Nephron (organoid): ENCODE data around the gene AMOTL1.
A peak's percentile ranks its signal among the peaks of the same experiment; 100 is the strongest.

Experiments used
- H3K27ac Mint-ChIP-seq, 3 experiments: 2 replicates each; pipeline ENCODE4 v1.8.0; 2020; ENCODE audit warnings: mixed read lengths in 3 of 3, mild to moderate bottlenecking in 2 of 3, moderate library complexity in 1 of 3
- H3K27me3 Mint-ChIP-seq: 2 replicates; pipeline ENCODE4 v1.8.0; 2021; ENCODE audit warnings: low read depth, mild to moderate bottlenecking, moderate library complexity, mixed read lengths
- H3K36me3 Mint-ChIP-seq: 2 replicates; pipeline ENCODE4 v1.8.0; 2020; ENCODE audit warnings: low read depth, mixed read lengths
- H3K4me1 Mint-ChIP-seq: 2 replicates; pipeline ENCODE4 v1.8.0; 2020; ENCODE audit warnings: mixed read lengths
- H3K4me3 Mint-ChIP-seq, 3 experiments: 2 replicates each; pipeline ENCODE4 v1.8.0; 2020; ENCODE audit warnings: mild to moderate bottlenecking in 3 of 3, mixed read lengths in 3 of 3, moderate library complexity in 2 of 3
- H3K9me3 Mint-ChIP-seq: 2 replicates; pipeline ENCODE4 v1.8.0; 2020; ENCODE audit warnings: mixed read lengths
- CTCF ChIP-seq, 3 experiments: fragments of 200-600 bp; sonication (generic); IDR thresholded peaks; one replicate each; pipeline ENCODE4 v1.5.0; 2021; ENCODE audit warnings: antibody characterized with exemption in 3 of 3; ENCODE audit not compliant: unreplicated experiment in 3 of 3

Gene AMOTL1

GRCh38 chr11:94879006-94879405 lies 110.8 kb downstream of the AMOTL1 start:
- H3K27ac Mint-ChIP-seq = no peak overlapping the region
- no peaks in the 10 kb centered on the region for H3K9me3 Mint-ChIP-seq
- H3K4me3 Mint-ChIP-seq = no peak overlapping the region
- H3K27me3 Mint-ChIP-seq = no peaks in the 10 kb centered on the region
- no peak for TF ChIP-seq CTCF (IDR thresholded peaks at IDR 0.05; ENCODE audit: unreplicated experiment in 3 of 3)
- peaks cover 41% of the 10 kb centered on the region for H3K4me1 Mint-ChIP-seq
- peaks cover 61% of the 10 kb centered on the region for H3K36me3 Mint-ChIP-seq

GRCh38 chr11:94880216-94880615 lies 112.1 kb downstream of the AMOTL1 start:
- Mint-ChIP-seq H3K4me1 (peaks cover 32% of the 10 kb centered on the region), H3K4me3 (no peak overlapping the region), H3K36me3 (peaks cover 71% of the 10 kb centered on the region), H3K9me3 (no peaks in the 10 kb centered on the region), H3K27ac (no peak overlapping the region), H3K27me3 (no peaks in the 10 kb centered on the region)
- TF ChIP-seq CTCF (IDR thresholded peaks at IDR 0.05; ENCODE audit: unreplicated experiment in 3 of 3) = no peak

DNA sequence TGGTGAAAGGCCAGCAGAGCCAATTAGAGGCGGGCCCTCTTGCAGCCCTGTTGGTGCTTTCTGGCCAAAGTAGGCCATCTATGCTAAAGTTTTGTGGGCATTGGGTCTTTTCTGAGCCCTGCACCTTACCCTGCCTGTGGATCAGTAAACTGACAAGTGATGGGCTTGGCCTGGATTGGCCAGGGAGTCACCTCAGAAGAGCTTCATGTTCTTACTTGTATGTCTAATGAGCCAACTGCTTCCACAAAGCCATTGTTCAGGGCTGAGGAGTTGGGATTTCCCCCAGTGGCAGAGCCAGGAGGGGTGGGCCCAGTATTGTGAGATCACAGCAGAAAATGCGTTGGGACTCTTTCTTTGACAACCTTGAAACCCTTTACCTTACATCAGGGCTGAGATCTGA lies 114.8 kb downstream of the AMOTL1 start:
- Mint-ChIP-seq H3K27me3 (no peaks in the 10 kb centered on the region), H3K4me1 (peaks cover 6% of the 10 kb centered on the region), H3K4me3 (no peak overlapping the region), H3K9me3 (peaks cover 14% of the 10 kb centered on the region), H3K27ac (no peak overlapping the region), H3K36me3 (peaks cover 67% of the 10 kb centered on the region)
- no peak for TF ChIP-seq CTCF (IDR thresholded peaks at IDR 0.05; ENCODE audit: unreplicated experiment in 3 of 3)

- H3K27ac Mint-ChIP-seq = peak overlapping the region in 1 of 3 experiments; percentile 10
- no peak for TF ChIP-seq CTCF (IDR thresholded peaks at IDR 0.05; ENCODE audit: unreplicated experiment in 3 of 3)
- H3K36me3 Mint-ChIP-seq = peaks cover 72% of the 10 kb centered on the region
- peaks cover 5% of the 10 kb centered on the region for H3K4me1 Mint-ChIP-seq
- H3K9me3 Mint-ChIP-seq = peaks cover 23% of the 10 kb centered on the region
- no peak overlapping the region for H3K4me3 Mint-ChIP-seq
- no peaks in the 10 kb centered on the region for H3K27me3 Mint-ChIP-seq
These were observed 115.7 kb downstream of the AMOTL1 start for GRCh38 chr11:94883878-94884277.

- TF ChIP-seq CTCF (IDR thresholded peaks at IDR 0.05; ENCODE audit: unreplicated experiment in 3 of 3) = no peak
- H3K4me1 Mint-ChIP-seq = peaks cover 5% of the 10 kb centered on the region
- H3K36me3 Mint-ChIP-seq = peaks cover 72% of the 10 kb centered on the region
- peak overlapping the region in 1 of 3 experiments; percentile 19 for H3K27ac Mint-ChIP-seq
- H3K9me3 Mint-ChIP-seq = peaks cover 25% of the 10 kb centered on the region
- H3K27me3 Mint-ChIP-seq = no peaks in the 10 kb centered on the region
- no peak overlapping the region for H3K4me3 Mint-ChIP-seq
These were observed 116.2 kb downstream of the AMOTL1 start for GRCh38 chr11:94884376-94884775.

DNA sequence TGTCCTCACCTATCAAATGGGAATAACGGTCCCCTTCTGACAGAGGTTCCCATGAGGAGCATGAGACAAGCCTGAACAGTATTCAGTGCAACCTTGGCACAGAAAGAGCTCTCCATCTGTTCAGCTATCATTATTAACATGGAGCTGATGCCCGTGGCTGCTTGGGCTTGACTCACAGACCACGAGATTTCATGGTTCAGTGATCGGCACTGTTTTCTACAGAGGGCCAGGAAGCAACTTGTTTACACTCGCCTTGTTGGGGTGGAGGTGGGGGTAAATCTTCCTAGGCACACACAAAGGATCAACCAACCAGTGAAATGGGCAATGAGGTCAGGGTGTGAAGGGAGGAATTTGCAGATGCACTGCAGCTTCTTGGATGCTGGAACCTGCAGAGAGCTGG lies 117.0 kb downstream of the AMOTL1 start:
- no peak for TF ChIP-seq CTCF (IDR thresholded peaks at IDR 0.05; ENCODE audit: unreplicated experiment in 3 of 3)
- Mint-ChIP-seq H3K36me3 (peaks cover 70% of the 10 kb centered on the region), H3K9me3 (peaks cover 25% of the 10 kb centered on the region), H3K4me3 (no peak overlapping the region), H3K27me3 (no peaks in the 10 kb centered on the region), H3K4me1 (peaks cover 5% of the 10 kb centered on the region), H3K27ac (no peak overlapping the region)
